CD8-positive, alpha-beta memory T cell (primary cell): ENCODE results near the gene SLC22A7. TPM values are rescaled to one million over a fixed set of nuclear protein-coding genes. Genes with fewer than 3 reads are reported as not detected.

ENCODE experiments used
- CTCF ChIA-PET: fragments of 350-600 bp; sonication (Branson Sonifier 250); formaldehyde crosslinking; loops from one replicate; lab custom pipeline; 2021; ENCODE audit warnings: antibody characterized with exemption; lab: Charles Lee
- POLR2A ChIA-PET: fragments of 350-600 bp; sonication (Branson Sonifier 250); formaldehyde crosslinking; loops from one replicate; lab custom pipeline; 2021; ENCODE audit warnings: antibody characterized with exemption; lab: Charles Lee
- DNase-seq, 5 donors: peaks; one replicate each; pipeline versions ENCODE4 v3.0.0 to v3.0.0-alpha.2; 2020 to 2022; ENCODE audit warnings: mixed read lengths in 1 of 5
- H3K27ac ChIP-seq: one replicate; pipeline ENCODE4 v1.7.0; 2013; ENCODE audit warnings: low read depth, mild to moderate bottlenecking, low read length, moderate library complexity
- H3K27me3 ChIP-seq: 2 replicates; pipeline ENCODE4 v1.7.0; 2013; ENCODE audit warnings: low read length, mild to moderate bottlenecking; ENCODE audit not compliant: insufficient read depth, poor library complexity, severe bottlenecking
- H3K36me3 ChIP-seq: 2 replicates; pipeline ENCODE4 v1.7.0; 2013; ENCODE audit warnings: mild to moderate bottlenecking, low read length, moderate library complexity; ENCODE audit not compliant: insufficient read depth
- H3K4me1 ChIP-seq: 2 replicates; pipeline ENCODE4 v1.7.0; 2013; ENCODE audit warnings: mild to moderate bottlenecking, low read length, moderate library complexity; ENCODE audit not compliant: insufficient read depth
- H3K4me3 ChIP-seq: 2 replicates; pipeline ENCODE4 v1.7.0; 2013; ENCODE audit warnings: mild to moderate bottlenecking, low read length
- H3K9me3 ChIP-seq: 2 replicates; pipeline ENCODE4 v1.7.0; 2013; ENCODE audit warnings: mild to moderate bottlenecking, low read length
- H3K27ac Mint-ChIP-seq, 8 donors: one replicate each; pipeline ENCODE4 v1.8.0; 2020 to 2021; ENCODE audit warnings: mixed read lengths in 8 of 8, mild to moderate bottlenecking in 6 of 8, inconsistent platforms in 3 of 8, moderate library complexity in 3 of 8
- H3K27me3 Mint-ChIP-seq, 2 donors: one replicate each; pipeline ENCODE4 v1.8.0; 2020 to 2021; ENCODE audit warnings: mixed read lengths in 2 of 2, mild to moderate bottlenecking in 1 of 2, moderate library complexity in 1 of 2
- H3K36me3 Mint-ChIP-seq, 3 donors: one replicate each; pipeline ENCODE4 v1.8.0; 2020 to 2021; ENCODE audit warnings: mixed read lengths in 3 of 3, inconsistent platforms in 1 of 3, mild to moderate bottlenecking in 1 of 3
- H3K4me1 Mint-ChIP-seq, 3 donors: one replicate each; pipeline ENCODE4 v1.8.0; 2020 to 2021; ENCODE audit warnings: mixed read lengths in 3 of 3, inconsistent platforms in 1 of 3, mild to moderate bottlenecking in 1 of 3
- H3K4me3 Mint-ChIP-seq, 7 donors: one replicate each; pipeline ENCODE4 v1.8.0; 2020 to 2021; ENCODE audit warnings: mixed read lengths in 7 of 7, mild to moderate bottlenecking in 6 of 7, moderate library complexity in 4 of 7, inconsistent platforms in 2 of 7
- H3K9me3 Mint-ChIP-seq, 5 donors: one replicate each; pipeline ENCODE4 v1.8.0; 2020 to 2022; ENCODE audit warnings: mixed read lengths in 5 of 5, mild to moderate bottlenecking in 3 of 5, moderate library complexity in 2 of 5, inconsistent platforms in 1 of 5
- polyA plus RNA-seq: library from polyadenylated mRNA; unstranded; fragments of 300-500 nt; fragmentation: Illumina TruSeq; gene quantifications from one replicate; pipeline ENCODE4 v1.2.3, GENCODE V29; 2021
- total RNA-seq, 2 experiments: library from RNA; stranded (reverse); gene quantifications; one replicate each; pipeline ENCODE4 v1.2.3, GENCODE V29; 2021

SLC22A7 gene
- total and polyA plus RNA-seq, 3 experiments from 2014 or later: not detected

GRCh38 chr6:43282636-43283513 is 15.2 kb upstream of the SLC22A7 start:
- Mint-ChIP-seq H3K4me1 (peaks cover 0 to 1% (median 0%) of the 10 kb centered on the region in 3 donors), H3K27ac (no peak overlapping the region), H3K36me3 (peaks cover 0 to 2% (median 0%) of the 10 kb centered on the region in 3 donors), H3K4me3 (no peak overlapping the region), H3K9me3 (no peaks in the 10 kb centered on the region), H3K27me3 (peaks cover 4 to 49% of the 10 kb centered on the region in 2 donors)
- Histone ChIP-seq H3K4me1 (no peaks in the 10 kb centered on the region), H3K27ac (no peak overlapping the region), H3K9me3 (no peaks in the 10 kb centered on the region), H3K36me3 (no peaks in the 10 kb centered on the region), H3K4me3 (no peak overlapping the region), H3K27me3 (peaks cover 3% of the 10 kb centered on the region)
- ChIA-PET POLR2A (no interaction called here), CTCF (interaction anchor here (1.8 kb wide), 1 partner anchor 14 kb away, joined by 5 read pairs; no protein-coding TSS in a partner anchor)
- DNase-seq: no peak

DNA sequence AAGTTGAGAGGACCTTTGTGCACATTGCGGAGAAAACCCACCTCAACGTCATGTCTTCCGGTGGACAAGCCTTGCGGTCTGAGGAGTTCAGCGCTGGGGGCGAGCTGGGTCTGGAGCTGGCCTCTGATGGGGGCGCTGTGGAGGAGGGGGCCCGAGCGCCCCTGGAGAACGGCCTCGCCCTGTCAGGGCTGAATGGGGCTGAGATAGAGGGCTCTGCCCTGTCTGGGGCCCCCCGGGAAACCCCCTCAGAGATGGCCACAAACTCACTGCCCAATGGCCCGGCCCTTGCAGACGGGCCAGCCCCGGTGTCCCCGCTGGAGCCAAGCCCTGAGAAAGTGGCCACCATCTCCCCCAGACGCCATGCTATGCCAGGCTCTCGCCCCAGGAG is 14.6 kb upstream of the SLC22A7 start:
- H3K4me1 ChIP-seq: no peaks in the 10 kb centered on the region
- H3K36me3 Mint-ChIP-seq: peaks cover 0 to 2% (median 0%) of the 10 kb centered on the region in 3 donors
- peaks cover 0 to 1% (median 0%) of the 10 kb centered on the region in 3 donors for H3K4me1 Mint-ChIP-seq
- no peaks in the 10 kb centered on the region for H3K9me3 Mint-ChIP-seq
- no peak overlapping the region for H3K4me3 ChIP-seq
- ChIA-PET POLR2A (no interaction called here), CTCF (no interaction called here)
- H3K4me3 Mint-ChIP-seq: no peak overlapping the region
- peaks cover 4 to 46% of the 10 kb centered on the region in 2 donors for H3K27me3 Mint-ChIP-seq
- no peaks in the 10 kb centered on the region for H3K9me3 ChIP-seq
- H3K27ac Mint-ChIP-seq: no peak overlapping the region
- no peak overlapping the region for H3K27ac ChIP-seq
- H3K27me3 ChIP-seq: peaks cover 3% of the 10 kb centered on the region
- no peak for DNase-seq
- H3K36me3 ChIP-seq: no peaks in the 10 kb centered on the region

GRCh38 chr6:43283905-43284304 is 14.2 kb upstream of the SLC22A7 start:
- H3K27me3 Mint-ChIP-seq: peaks cover 4 to 44% of the 10 kb centered on the region in 2 donors
- Histone ChIP-seq H3K27me3 (peaks cover 3% of the 10 kb centered on the region), H3K27ac (no peak overlapping the region), H3K36me3 (no peaks in the 10 kb centered on the region), H3K4me1 (no peaks in the 10 kb centered on the region), H3K4me3 (no peak overlapping the region), H3K9me3 (no peaks in the 10 kb centered on the region)
- no peak overlapping the region for H3K27ac Mint-ChIP-seq
- peaks cover 0 to 2% (median 0%) of the 10 kb centered on the region in 3 donors for H3K36me3 Mint-ChIP-seq
- ChIA-PET CTCF (no interaction called here), POLR2A (no interaction called here)
- DNase-seq: no peak
- H3K4me1 Mint-ChIP-seq: peaks cover 0 to 1% (median 0%) of the 10 kb centered on the region in 3 donors
- H3K9me3 Mint-ChIP-seq: no peaks in the 10 kb centered on the region
- H3K4me3 Mint-ChIP-seq: no peak overlapping the region

GRCh38 chr6:43284991-43285781 is 12.9 kb upstream of the SLC22A7 start:
- Mint-ChIP-seq H3K27ac (no peak overlapping the region), H3K9me3 (no peaks in the 10 kb centered on the region), H3K4me3 (no peak overlapping the region), H3K27me3 (peaks cover 6 to 44% of the 10 kb centered on the region in 2 donors), H3K4me1 (peaks cover 0 to 1% (median 0%) of the 10 kb centered on the region in 3 donors), H3K36me3 (peaks cover 0 to 2% (median 0%) of the 10 kb centered on the region in 3 donors)
- ChIA-PET POLR2A (no interaction called here), CTCF (no interaction called here)
- H3K9me3 ChIP-seq: no peaks in the 10 kb centered on the region
- DNase-seq: no peak
- H3K36me3 ChIP-seq: no peaks in the 10 kb centered on the region
- H3K4me3 ChIP-seq: no peak overlapping the region
- no peaks in the 10 kb centered on the region for H3K4me1 ChIP-seq
- H3K27me3 ChIP-seq: peaks cover 3% of the 10 kb centered on the region
- H3K27ac ChIP-seq: no peak overlapping the region

- Mint-ChIP-seq H3K9me3 (no peaks in the 10 kb centered on the region), H3K4me3 (peak overlapping the region in 1 of 7 donors; percentile 54), H3K27ac (no peak overlapping the region), H3K4me1 (peaks cover 0 to 1% (median 0%) of the 10 kb centered on the region in 3 donors), H3K27me3 (peaks cover 6 to 39% of the 10 kb centered on the region in 2 donors), H3K36me3 (peaks cover 0 to 2% (median 0%) of the 10 kb centered on the region in 3 donors)
- Histone ChIP-seq H3K4me3 (no peak overlapping the region), H3K9me3 (no peaks in the 10 kb centered on the region), H3K4me1 (no peaks in the 10 kb centered on the region), H3K36me3 (no peaks in the 10 kb centered on the region), H3K27me3 (peaks cover 3% of the 10 kb centered on the region), H3K27ac (no peak overlapping the region)
- CTCF ChIA-PET: no interaction called here
- no peak for DNase-seq
- POLR2A ChIA-PET: interaction anchor here (1.6 kb wide), 1 partner anchor 10 kb away, joined by 3 read pairs; no protein-coding TSS in a partner anchor
These were observed 12.2 kb upstream of the SLC22A7 start for GRCh38 chr6:43285832-43286231.

DNA sequence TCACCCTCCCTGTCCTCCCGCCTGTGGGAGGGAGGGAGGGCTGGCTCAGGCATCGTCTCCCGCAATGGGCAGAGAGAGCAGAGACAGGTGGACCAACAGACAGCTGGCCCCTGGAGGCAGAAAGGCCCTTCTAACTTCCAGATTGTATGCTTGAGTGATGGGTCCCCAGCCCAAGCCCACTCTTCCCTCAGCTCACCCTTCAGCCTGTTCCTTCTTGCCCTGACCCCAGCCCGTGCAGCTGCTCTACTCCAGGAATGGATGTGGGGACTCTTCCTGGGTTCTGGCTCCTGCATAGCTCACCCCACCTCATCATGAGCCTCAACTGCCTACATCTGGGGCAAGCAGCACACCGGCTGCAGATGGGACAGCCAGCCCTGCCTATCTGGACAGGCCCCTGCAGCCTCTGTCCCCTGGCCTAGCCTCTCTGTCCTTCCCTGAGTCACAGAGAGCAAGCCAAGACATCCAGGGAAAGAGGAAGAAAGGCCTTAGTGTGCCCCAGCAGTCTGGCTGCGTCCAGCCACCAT is 11.5 kb upstream of the SLC22A7 start:
- no peak for DNase-seq
- no peaks in the 10 kb centered on the region for H3K36me3 Mint-ChIP-seq
- Histone ChIP-seq H3K27ac (no peak overlapping the region), H3K4me3 (no peak overlapping the region), H3K36me3 (no peaks in the 10 kb centered on the region), H3K27me3 (peaks cover 3% of the 10 kb centered on the region), H3K4me1 (no peaks in the 10 kb centered on the region), H3K9me3 (no peaks in the 10 kb centered on the region)
- no peak overlapping the region for H3K4me3 Mint-ChIP-seq
- H3K27me3 Mint-ChIP-seq: peaks cover 4 to 34% of the 10 kb centered on the region in 2 donors
- ChIA-PET POLR2A (interaction anchor here (1.6 kb wide), 1 partner anchor 10 kb away, joined by 3 read pairs; no protein-coding TSS in a partner anchor), CTCF (no interaction called here)
- no peak overlapping the region for H3K27ac Mint-ChIP-seq
- peaks cover 0 to 1% (median 0%) of the 10 kb centered on the region in 3 donors for H3K4me1 Mint-ChIP-seq
- no peaks in the 10 kb centered on the region for H3K9me3 Mint-ChIP-seq

- H3K4me3 ChIP-seq: no peak overlapping the region
- peaks cover 4 to 29% of the 10 kb centered on the region in 2 donors for H3K27me3 Mint-ChIP-seq
- H3K27ac ChIP-seq: no peak overlapping the region
- no peak overlapping the region for H3K27ac Mint-ChIP-seq
- no peaks in the 10 kb centered on the region for H3K4me1 ChIP-seq
- no peaks in the 10 kb centered on the region for H3K36me3 ChIP-seq
- H3K4me1 Mint-ChIP-seq: no peaks in the 10 kb centered on the region
- H3K27me3 ChIP-seq: peaks cover 3% of the 10 kb centered on the region
- no peak overlapping the region for H3K4me3 Mint-ChIP-seq
- no peaks in the 10 kb centered on the region for H3K9me3 ChIP-seq
- no peak for DNase-seq
- ChIA-PET CTCF (no interaction called here), POLR2A (interaction anchor here (0.6 to 1.6 kb wide), 2 partner anchors 11 to 91 kb away, joined by 3 read pairs; no protein-coding TSS in a partner anchor)
- H3K9me3 Mint-ChIP-seq: no peaks in the 10 kb centered on the region
- H3K36me3 Mint-ChIP-seq: no peaks in the 10 kb centered on the region
These were observed 10.9 kb upstream of the SLC22A7 start for GRCh38 chr6:43286980-43287716.
